GM12878 (cell line): ENCODE data around the gene HASPIN. TPM values are rescaled to one million over a fixed set of nuclear protein-coding genes. Genes with fewer than 3 reads are reported as not detected.

Experiments
- ATAC-seq: fragments of 200-7000 bp; cut with Tn5 transposase; 3 replicates; pipeline ENCODE4 v1.9.1; 2020; ENCODE audit warnings: mild to moderate bottlenecking, moderate library complexity
- BruUV-seq: library from RNA; stranded (reverse); fragments of 400-500 nt; replicated peaks from 2 replicates; lab custom pipeline; 2021; lab: Mats Ljungman, UMichigan
- CTCF ChIA-PET: fragments of 300-600 bp; sonication (Branson Sonifier 250); formaldehyde crosslinking; extraction: SDS; loops from one replicate; lab custom pipeline; 2021; ENCODE audit warnings: inconsistent platforms; lab: Yijun Ruan, JAX
- POLR2A ChIA-PET: fragments of 350-600 bp; formaldehyde crosslinking; extraction: SDS; loops from one replicate; lab custom pipeline; 2021; ENCODE audit warnings: inconsistent platforms; lab: Charles Lee
- RAD21 ChIA-PET: fragments of 300-600 bp; sonication (Branson Sonifier 250); formaldehyde crosslinking; loops from one replicate; lab custom pipeline; 2023; ENCODE audit warnings: antibody characterized with exemption; ENCODE audit not compliant: unreplicated experiment; lab: Charles Lee
- SMC1A ChIA-PET: fragments of 300-600 bp; sonication (Branson Sonifier 250); formaldehyde crosslinking; loops from one replicate; lab custom pipeline; 2023; ENCODE audit not compliant: unreplicated experiment, uncharacterized antibody; lab: Charles Lee
- DNase-seq: peaks from one replicate; pipeline ENCODE4 v3.0.0-alpha.2; 2011; ENCODE audit warnings: low read depth, low spot score
- FAIRE-seq: peaks from 3 replicates; lab custom pipeline; 2011; peaks lifted over from hg19 to GRCh38; lab: Jason Lieb, UNC
- H2AFZ ChIP-seq: 2 replicates; pipeline ENCODE4 v1.6.0; 2011; ENCODE audit warnings: low read depth, low read length, control low read depth; ENCODE audit not compliant: control insufficient read depth
- H3K27ac ChIP-seq: 2 replicates; pipeline ENCODE4 v1.5.1; 2011; ENCODE audit warnings: control low read depth; ENCODE audit not compliant: control insufficient read depth, insufficient read depth
- H3K27me3 ChIP-seq, 2 experiments: replicated peaks in 1 of 2; 2 replicates each; pipeline versions ENCODE4 v1.6.0 to v1.6.1; 2011; ENCODE audit warnings: low read length in 1 of 2; ENCODE audit not compliant: control insufficient read depth in 2 of 2, insufficient read depth in 2 of 2
- H3K36me3 ChIP-seq, 2 experiments: 2 replicates each; pipeline ENCODE4 v1.5.1; 2011; ENCODE audit warnings: low read length in 1 of 2; ENCODE audit not compliant: control insufficient read depth in 2 of 2, insufficient read depth in 2 of 2
- H3K4me1 ChIP-seq: 2 replicates; pipeline ENCODE4 v1.6.1; 2011; ENCODE audit warnings: mild to moderate bottlenecking, low read length, moderate library complexity, mixed read lengths; ENCODE audit not compliant: control insufficient read depth, insufficient read depth
- H3K4me2 ChIP-seq: 2 replicates; pipeline ENCODE4 v1.6.0; 2011; ENCODE audit warnings: control low read depth; ENCODE audit not compliant: control insufficient read depth, insufficient read depth
- H3K4me3 ChIP-seq: fragments of 200-600 bp; sonication (generic); 2 replicates; pipeline ENCODE4 v1.5.1; 2016
- H3K79me2 ChIP-seq: 2 replicates; pipeline ENCODE4 v1.6.0; 2011; ENCODE audit warnings: low read length; ENCODE audit not compliant: control insufficient read depth, insufficient read depth
- H3K9ac ChIP-seq: 2 replicates; pipeline ENCODE4 v1.8.0; 2011; ENCODE audit warnings: low read length, control low read depth, mixed read lengths; ENCODE audit not compliant: control insufficient read depth, insufficient read depth
- H3K9me3 ChIP-seq: replicated peaks from 3 replicates; pipeline ENCODE4 v1.5.1; 2011; ENCODE audit warnings: mild to moderate bottlenecking, low read length; ENCODE audit not compliant: control insufficient read depth, insufficient read depth
- H4K20me1 ChIP-seq: 2 replicates; pipeline ENCODE4 v1.6.0; 2011; ENCODE audit not compliant: control insufficient read depth, insufficient read depth
- MTA3 ChIP-seq: IDR thresholded peaks from 2 replicates; pipeline ENCODE4 v1.6.1; 2012; ENCODE audit warnings: low read length, inconsistent platforms, borderline replicate concordance
- SIN3A ChIP-seq: IDR thresholded peaks from 2 replicates; pipeline ENCODE4 v1.6.1; 2012; ENCODE audit warnings: low read depth, low read length, improper control_type of control experiment
- WGBS: methylation state at CpG from one replicate; pipeline ENCODE4 v1.1.6; 2016; ENCODE audit warnings: low lambda C conversion rate; ENCODE audit not compliant: insufficient replicate concordance, insufficient coverage; ENCODE audit errors: missing lambda C conversion rate; 5-methylcytosine and 5-hydroxymethylcytosine counted together
- in situ Hi-C: fragments of 300-500 bp; cut with MboI; formaldehyde crosslinking; loops from 9 replicates; pipeline ENCODE4 v1.14.3; 2018; ENCODE audit warnings: mixed read lengths
- intact Hi-C: fragments of 100-400 bp; cut with micrococcal nuclease; formaldehyde crosslinking; loops from one replicate; pipeline ENCODE4 v1.14.2; 2022; ENCODE audit not compliant: unreplicated experiment
- polyA plus RNA-seq, 11 experiments: library from polyadenylated mRNA; depleted of rRNA in 4 of 11; unstranded in 6 of 11; stranded (reverse) in 5 of 11; fragments of >200 nt; fragmentation: Nextera tagmentation in 4 of 11; fragmentation: Illumina TruSeq in 1 of 11; extraction: Ambion mirVana in 4 of 11; extraction: Trizol in 1 of 11; gene quantifications; 1 replicate in 1 of 11; 2 replicates in 10 of 11; pipeline versions ENCODE4 v1.2.1 to v1.2.3, GENCODE V29; 2011 to 2016; ENCODE audit warnings: inconsistent platforms in 2 of 11, missing spikeins in 2 of 11, low read depth in 1 of 11
- total RNA-seq, 4 experiments: library from RNA; depleted of rRNA in 3 of 4; stranded (reverse); fragments of >200 nt in 3 of 4; fragmentation: Illumina TruSeq in 1 of 4; extraction: Trizol in 1 of 4; gene quantifications; 2 replicates each; pipeline versions ENCODE4 v1.2.1 to v1.2.3, GENCODE V29; 2013 to 2021
- TF ChIP-seq, protein P1 (sequence below): IDR thresholded peaks from 2 replicates; pipeline ENCODE4 v1.6.1; 2012; ENCODE audit warnings: mild to moderate bottlenecking, low read depth, low read length

HASPIN gene
- total and polyA plus RNA-seq, 10 of the 15 experiments (the other 5 are each of a cell fraction or from before 2014, with no cell fraction given): 0.80 to 18.0 (median 10.1) TPM

DNA sequence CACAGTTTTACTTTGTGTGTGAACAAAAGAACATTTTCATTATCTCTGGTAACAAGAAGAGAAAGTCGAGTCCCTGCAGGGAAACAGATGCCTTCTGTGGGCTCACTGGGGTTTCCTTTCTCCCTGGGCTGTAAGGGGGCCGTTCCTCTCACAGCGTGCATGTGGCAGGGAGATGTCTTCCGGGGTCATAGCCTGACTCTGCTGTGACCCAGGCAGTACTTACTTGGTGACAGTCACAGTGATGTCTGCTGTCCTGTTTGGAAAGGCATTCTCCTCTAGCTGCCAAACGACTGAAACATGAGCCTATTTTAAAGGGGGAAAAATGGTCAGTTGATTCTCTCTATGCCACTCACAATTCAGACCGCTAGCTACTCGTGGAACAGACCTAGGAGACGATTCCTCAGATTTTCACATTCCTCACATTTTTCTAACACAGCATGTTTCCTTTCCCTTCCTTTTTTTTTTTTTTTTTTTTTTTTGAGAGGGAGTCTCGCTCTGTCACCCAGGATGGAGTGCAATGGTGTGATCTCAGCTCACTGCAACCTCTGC, 7.3 kb downstream of the HASPIN start:
- intact Hi-C loops: loop anchor here (10.0 kb wide), 3 partner anchors 274 to 686 kb away; no protein-coding TSS in a partner anchor
- H3K9me3 ChIP-seq: no peaks in the 10 kb centered on the region
- ATAC-seq (no peak), DNase-seq (no peak), FAIRE-seq (no peak)
- RAD21 ChIA-PET: interaction anchor here (1.1 kb wide), 1 partner anchor 9 kb away, joined by 3 read pairs; no protein-coding TSS in a partner anchor
- H3K36me3 ChIP-seq: no peaks in the 10 kb centered on the region
- CTCF ChIA-PET: interaction anchor here (1.7 kb wide), 1 partner anchor 128 kb away, joined by 7 read pairs; no protein-coding TSS in a partner anchor
- no TSS peak for BruUV-seq
- H3K9ac ChIP-seq: no peak overlapping the region
- H3K27ac ChIP-seq: no peak overlapping the region
- POLR2A ChIA-PET: interaction anchor here (0.7 kb wide), 1 partner anchor 9 kb away, joined by 3 read pairs; no protein-coding TSS in a partner anchor
- H4K20me1 ChIP-seq: no peaks in the 10 kb centered on the region
- no peak overlapping the region for H3K4me3 ChIP-seq
- peaks cover 11% of the 10 kb centered on the region for H3K4me1 ChIP-seq
- no peaks in the 10 kb centered on the region for H3K27me3 ChIP-seq
- SMC1A ChIA-PET: interaction anchor here (0.9 to 10.8 kb wide), 3 partner anchors 18 to 97 kb away, joined by 5 to 255 read pairs (median 6); no protein-coding TSS in a partner anchor
- WGBS: 56% methylated on average over 8 of the region's 9 CpGs
- H3K79me2 ChIP-seq: peaks cover 15% of the 10 kb centered on the region
- TF ChIP-seq, protein P1, sequence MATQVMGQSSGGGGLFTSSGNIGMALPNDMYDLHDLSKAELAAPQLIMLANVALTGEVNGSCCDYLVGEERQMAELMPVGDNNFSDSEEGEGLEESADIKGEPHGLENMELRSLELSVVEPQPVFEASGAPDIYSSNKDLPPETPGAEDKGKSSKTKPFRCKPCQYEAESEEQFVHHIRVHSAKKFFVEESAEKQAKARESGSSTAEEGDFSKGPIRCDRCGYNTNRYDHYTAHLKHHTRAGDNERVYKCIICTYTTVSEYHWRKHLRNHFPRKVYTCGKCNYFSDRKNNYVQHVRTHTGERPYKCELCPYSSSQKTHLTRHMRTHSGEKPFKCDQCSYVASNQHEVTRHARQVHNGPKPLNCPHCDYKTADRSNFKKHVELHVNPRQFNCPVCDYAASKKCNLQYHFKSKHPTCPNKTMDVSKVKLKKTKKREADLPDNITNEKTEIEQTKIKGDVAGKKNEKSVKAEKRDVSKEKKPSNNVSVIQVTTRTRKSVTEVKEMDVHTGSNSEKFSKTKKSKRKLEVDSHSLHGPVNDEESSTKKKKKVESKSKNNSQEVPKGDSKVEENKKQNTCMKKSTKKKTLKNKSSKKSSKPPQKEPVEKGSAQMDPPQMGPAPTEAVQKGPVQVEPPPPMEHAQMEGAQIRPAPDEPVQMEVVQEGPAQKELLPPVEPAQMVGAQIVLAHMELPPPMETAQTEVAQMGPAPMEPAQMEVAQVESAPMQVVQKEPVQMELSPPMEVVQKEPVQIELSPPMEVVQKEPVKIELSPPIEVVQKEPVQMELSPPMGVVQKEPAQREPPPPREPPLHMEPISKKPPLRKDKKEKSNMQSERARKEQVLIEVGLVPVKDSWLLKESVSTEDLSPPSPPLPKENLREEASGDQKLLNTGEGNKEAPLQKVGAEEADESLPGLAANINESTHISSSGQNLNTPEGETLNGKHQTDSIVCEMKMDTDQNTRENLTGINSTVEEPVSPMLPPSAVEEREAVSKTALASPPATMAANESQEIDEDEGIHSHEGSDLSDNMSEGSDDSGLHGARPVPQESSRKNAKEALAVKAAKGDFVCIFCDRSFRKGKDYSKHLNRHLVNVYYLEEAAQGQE: no peak
- TF ChIP-seq MTA3: no peak
- TF ChIP-seq SIN3A: no peak
- TF ChIP-seq, all 136 proteins: peak for 0
- Histone ChIP-seq H3K4me2 (no peak overlapping the region), H2AFZ (no peak overlapping the region)
- in situ Hi-C loops: no loop called here
